Measurements from ENCODE around the gene EPX.

EPX gene

GRCh38 chr17:58253082-58253481, 60.6 kb downstream of the EPX start:
- CTCF ChIA-PET: interaction anchor here (1.0 to 1.1 kb wide), 2 partner anchors 22 to 170 kb away, joined by 3 read pairs; no protein-coding TSS in a partner anchor
- POLR2A ChIA-PET: no interaction called here
- TF ChIP-seq, protein P1, sequence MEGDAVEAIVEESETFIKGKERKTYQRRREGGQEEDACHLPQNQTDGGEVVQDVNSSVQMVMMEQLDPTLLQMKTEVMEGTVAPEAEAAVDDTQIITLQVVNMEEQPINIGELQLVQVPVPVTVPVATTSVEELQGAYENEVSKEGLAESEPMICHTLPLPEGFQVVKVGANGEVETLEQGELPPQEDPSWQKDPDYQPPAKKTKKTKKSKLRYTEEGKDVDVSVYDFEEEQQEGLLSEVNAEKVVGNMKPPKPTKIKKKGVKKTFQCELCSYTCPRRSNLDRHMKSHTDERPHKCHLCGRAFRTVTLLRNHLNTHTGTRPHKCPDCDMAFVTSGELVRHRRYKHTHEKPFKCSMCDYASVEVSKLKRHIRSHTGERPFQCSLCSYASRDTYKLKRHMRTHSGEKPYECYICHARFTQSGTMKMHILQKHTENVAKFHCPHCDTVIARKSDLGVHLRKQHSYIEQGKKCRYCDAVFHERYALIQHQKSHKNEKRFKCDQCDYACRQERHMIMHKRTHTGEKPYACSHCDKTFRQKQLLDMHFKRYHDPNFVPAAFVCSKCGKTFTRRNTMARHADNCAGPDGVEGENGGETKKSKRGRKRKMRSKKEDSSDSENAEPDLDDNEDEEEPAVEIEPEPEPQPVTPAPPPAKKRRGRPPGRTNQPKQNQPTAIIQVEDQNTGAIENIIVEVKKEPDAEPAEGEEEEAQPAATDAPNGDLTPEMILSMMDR (IDR thresholded peaks at IDR 0.05; ENCODE audit: insufficient read depth, low read length, missing control alignments): no peak
- no peak overlapping the region for H3K4me3 ChIP-seq (ENCODE audit: low read depth, low read length)
- DNase-seq (ENCODE audit: low read depth, low spot score): no peak
